Colonic mucosa (tissue), 4 donors: ENCODE results near the gene METTL4. TPM values are rescaled to one million over a fixed set of nuclear protein-coding genes. Genes with fewer than 3 reads are reported as not detected.

Experiments used
- DNase-seq: peaks from one replicate; pipeline ENCODE4 v3.0.0-alpha.2; 2020
- H3K27ac ChIP-seq: fragments of 200-600 bp; one replicate; pipeline ENCODE4 v1.8.0; 2021
- H3K27me3 ChIP-seq: fragments of 200-600 bp; one replicate; pipeline ENCODE4 v1.8.0; 2021
- H3K36me3 ChIP-seq: fragments of 200-600 bp; one replicate; pipeline ENCODE4 v1.8.0; 2021
- H3K4me1 ChIP-seq: fragments of 200-600 bp; one replicate; pipeline ENCODE4 v1.8.0; 2021; ENCODE audit warnings: mild to moderate bottlenecking
- H3K4me3 ChIP-seq: fragments of 200-600 bp; one replicate; pipeline ENCODE4 v1.8.0; 2021
- H3K9ac ChIP-seq, 2 donors: one replicate each; pipeline ENCODE4 v1.7.0; 2013; ENCODE audit warnings: control low read depth in 2 of 2, low read depth in 2 of 2, low read length in 2 of 2
- H3K9me3 ChIP-seq: fragments of 200-600 bp; one replicate; pipeline ENCODE4 v1.8.0; 2021
- CTCF ChIP-seq: fragments of 200-600 bp; IDR thresholded peaks from one replicate; pipeline ENCODE4 v1.8.0; 2022; ENCODE audit warnings: antibody characterized with exemption, mild to moderate bottlenecking
- intact Hi-C: fragments of 100-400 bp; cut with DNase I; formaldehyde crosslinking; loops from one replicate; pipeline ENCODE4 v1.14.1; 2022
- total RNA-seq, 2 donors: library from RNA; stranded (reverse); fragmentation: NEBNext Ultra II Directional in 1 of 2; extraction: Animal tissue kit (Norgen Biotek cat#: 25700) in 1 of 2; gene quantifications; one replicate each; pipeline ENCODE4 v1.2.1, GENCODE V29; 2021
- donor health status: healthy.
- donor health status: DM: no; HTN: no; CAD: no.
- donor health status: DM: no; HTN: no; CAD: no.

METTL4 gene
- total RNA-seq, 2 donors from 2014 or later, result 7.2 to 8.2 TPM

GRCh38 chr18:2522112-2522511, 49.2 kb downstream of the METTL4 start:
- Histone ChIP-seq H3K9ac (no peak overlapping the region), H3K27me3 (no peaks in the 10 kb centered on the region), H3K9me3 (no peaks in the 10 kb centered on the region), H3K4me3 (no peak overlapping the region), H3K4me1 (no peaks in the 10 kb centered on the region), H3K36me3 (no peaks in the 10 kb centered on the region), H3K27ac (no peak overlapping the region)
- intact Hi-C loops, result no loop called here
- DNase-seq, result no peak
- no peak for TF ChIP-seq CTCF

- Histone ChIP-seq H3K27ac (no peak overlapping the region), H3K27me3 (no peaks in the 10 kb centered on the region)
- DNase-seq, result no peak
Measured at GRCh38 chr18:2518473-2518872, 52.8 kb downstream of the METTL4 start.

GRCh38 chr18:2515908-2516625, 55.2 kb downstream of the METTL4 start:
- H3K4me1 ChIP-seq, result no peaks in the 10 kb centered on the region
- H3K36me3 ChIP-seq, result no peaks in the 10 kb centered on the region
- no peaks in the 10 kb centered on the region for H3K27me3 ChIP-seq
- H3K27ac ChIP-seq, result no peak overlapping the region
- no peak overlapping the region for H3K9ac ChIP-seq
- H3K4me3 ChIP-seq, result no peak overlapping the region
- DNase-seq, result no peak
- H3K9me3 ChIP-seq, result no peaks in the 10 kb centered on the region
- TF ChIP-seq CTCF, result no peak
- intact Hi-C loops, result no loop called here

More at GRCh38 chr18:2518473-2518872, 52.8 kb downstream of the METTL4 start:
- Histone ChIP-seq H3K9me3 (no peaks in the 10 kb centered on the region), H3K4me3 (no peak overlapping the region), H3K4me1 (no peaks in the 10 kb centered on the region), H3K9ac (no peak overlapping the region), H3K36me3 (no peaks in the 10 kb centered on the region)
- intact Hi-C loops, result no loop called here
- no peak for TF ChIP-seq CTCF

GRCh38 chr18:2515171-2515787, 56.0 kb downstream of the METTL4 start:
- no peak for TF ChIP-seq CTCF
- H3K36me3 ChIP-seq, result no peaks in the 10 kb centered on the region
- H3K9me3 ChIP-seq, result no peaks in the 10 kb centered on the region
- H3K27ac ChIP-seq, result no peak overlapping the region
- no peak for DNase-seq
- H3K4me3 ChIP-seq, result no peak overlapping the region
- H3K27me3 ChIP-seq, result no peaks in the 10 kb centered on the region
- intact Hi-C loops, result no loop called here
- H3K9ac ChIP-seq, result no peak overlapping the region
- no peaks in the 10 kb centered on the region for H3K4me1 ChIP-seq

GRCh38 chr18:2513616-2514015, 57.7 kb downstream of the METTL4 start:
- H3K9ac ChIP-seq, result no peak overlapping the region
- no peak for TF ChIP-seq CTCF
- H3K27ac ChIP-seq, result no peak overlapping the region
- intact Hi-C loops, result no loop called here
- H3K36me3 ChIP-seq, result no peaks in the 10 kb centered on the region
- H3K4me3 ChIP-seq, result no peak overlapping the region
- DNase-seq, result no peak
- no peaks in the 10 kb centered on the region for H3K4me1 ChIP-seq
- no peaks in the 10 kb centered on the region for H3K9me3 ChIP-seq
- no peaks in the 10 kb centered on the region for H3K27me3 ChIP-seq
